ENCODE measurements around the gene MGLL. TPM values are rescaled to one million over a fixed set of nuclear protein-coding genes. Genes with fewer than 3 reads are reported as not detected.

MGLL gene
- total and polyA plus RNA-seq, 12 donors, result 1.9 to 48.1 (median 33.3) TPM

GRCh38 chr3:127732879-127733350 is 89.4 kb downstream of the MGLL start:
- peak in 2 of 7 donors; percentile 33 to 38 for DNase-seq
- Histone ChIP-seq H3K36me3 (replicated peaks in 1 of 2) (no peaks in the 10 kb centered on the region), H3K27me3 (no peaks in the 10 kb centered on the region), H3K4me1 (replicated peaks in 1 of 2) (peaks cover 10 to 53% of the 10 kb centered on the region in 2 donors), H3K27ac (no peak overlapping the region), H3K4me3 (no peak overlapping the region), H3K9me3 (replicated peaks in 1 of 3) (no peaks in the 10 kb centered on the region)
- TF ChIP-seq POLR2A (IDR thresholded peaks at IDR 0.05) (no peak), CTCF (IDR thresholded peaks at IDR 0.05) (no peak)
- intact Hi-C loops (cut with DNase I), result no loop called here
- 57 to 66% (median 63%) methylated on average over 9 of the region's 9 CpGs for WGBS, 4 donors

GRCh38 chr3:127732303-127732702 is 90.0 kb downstream of the MGLL start:
- no peaks in the 10 kb centered on the region for H3K9me3 ChIP-seq (replicated peaks in 1 of 3)
- no peaks in the 10 kb centered on the region for H3K27me3 ChIP-seq
- H3K4me1 ChIP-seq (replicated peaks in 1 of 2), result peaks cover 10 to 50% of the 10 kb centered on the region in 2 donors
- H3K27ac ChIP-seq, result no peak overlapping the region
- H3K4me3 ChIP-seq, result no peak overlapping the region
- 74 to 95% (median 91%) methylated on average over 4 of the region's 4 CpGs for WGBS, 4 donors
- no peak for DNase-seq
- H3K36me3 ChIP-seq (replicated peaks in 1 of 2), result no peaks in the 10 kb centered on the region
- intact Hi-C loops (cut with DNase I), result no loop called here
- TF ChIP-seq CTCF (IDR thresholded peaks at IDR 0.05) (no peak), POLR2A (IDR thresholded peaks at IDR 0.05) (no peak)

GRCh38 chr3:127731546-127732289 is 90.6 kb downstream of the MGLL start:
- H3K27me3 ChIP-seq, result no peaks in the 10 kb centered on the region
- intact Hi-C loops (cut with DNase I), result no loop called here
- no peak for TF ChIP-seq POLR2A (IDR thresholded peaks at IDR 0.05)
- TF ChIP-seq CTCF (IDR thresholded peaks at IDR 0.05), result no peak
- peaks cover 10 to 45% of the 10 kb centered on the region in 2 donors for H3K4me1 ChIP-seq (replicated peaks in 1 of 2)
- no peaks in the 10 kb centered on the region for H3K36me3 ChIP-seq (replicated peaks in 1 of 2)
- H3K27ac ChIP-seq, result no peak overlapping the region
- 89 to 91% (median 90%) methylated on average over 12 of the region's 12 CpGs for WGBS, 4 donors
- no peak overlapping the region for H3K4me3 ChIP-seq
- DNase-seq, result no peak
- no peaks in the 10 kb centered on the region for H3K9me3 ChIP-seq (replicated peaks in 1 of 3)

GRCh38 chr3:127730666-127731295 is 91.5 kb downstream of the MGLL start:
- no peak for DNase-seq
- WGBS, 4 donors, result 81 to 93% (median 87%) methylated on average over 6 of the region's 6 CpGs
- Histone ChIP-seq H3K9me3 (replicated peaks in 1 of 3) (no peaks in the 10 kb centered on the region), H3K27me3 (no peaks in the 10 kb centered on the region), H3K36me3 (replicated peaks in 1 of 2) (no peaks in the 10 kb centered on the region), H3K4me1 (replicated peaks in 1 of 2) (peaks cover 10 to 37% of the 10 kb centered on the region in 2 donors), H3K4me3 (no peak overlapping the region), H3K27ac (no peak overlapping the region)
- intact Hi-C loops (cut with DNase I), result no loop called here
- no peak for TF ChIP-seq CTCF (IDR thresholded peaks at IDR 0.05)
- no peak for TF ChIP-seq POLR2A (IDR thresholded peaks at IDR 0.05)
